ENCODE data around the gene PAPPA2. TPM values are rescaled to one million over a fixed set of nuclear protein-coding genes. Genes with fewer than 3 reads are reported as not detected.

The PAPPA2 gene
- total RNA-seq, 2 experiments from 2014 or later: 0.19 TPM; not detected in 1

GRCh38 chr1:176656257-176656995 lies 193.5 kb downstream of the PAPPA2 start:
- Histone ChIP-seq H3K4me2 (ENCODE audit: low read length) (no peak overlapping the region), H3K9me2 (ENCODE audit: insufficient read depth, low read length) (no peaks in the 10 kb centered on the region), H3K4me1 (ENCODE audit: insufficient read depth, low read length, poor library complexity, severe bottlenecking) (no peaks in the 10 kb centered on the region), H2AFZ (ENCODE audit: low read length) (no peak overlapping the region), H3K9me3 (ENCODE audit: low read length) (no peaks in the 10 kb centered on the region), H3K79me2 (ENCODE audit: insufficient read depth, low read depth, low read length) (no peaks in the 10 kb centered on the region), H4K20me1 (ENCODE audit: insufficient read depth, low read length) (no peaks in the 10 kb centered on the region), H3K36me3 (ENCODE audit: insufficient read depth, low read length) (no peaks in the 10 kb centered on the region), H3K4me3 (ENCODE audit: low read depth, low read length, poor library complexity, severe bottlenecking) (no peak overlapping the region), H3K27ac (ENCODE audit: low read depth, low read length, poor library complexity, severe bottlenecking) (no peak overlapping the region)
- TF ChIP-seq, protein P1, sequence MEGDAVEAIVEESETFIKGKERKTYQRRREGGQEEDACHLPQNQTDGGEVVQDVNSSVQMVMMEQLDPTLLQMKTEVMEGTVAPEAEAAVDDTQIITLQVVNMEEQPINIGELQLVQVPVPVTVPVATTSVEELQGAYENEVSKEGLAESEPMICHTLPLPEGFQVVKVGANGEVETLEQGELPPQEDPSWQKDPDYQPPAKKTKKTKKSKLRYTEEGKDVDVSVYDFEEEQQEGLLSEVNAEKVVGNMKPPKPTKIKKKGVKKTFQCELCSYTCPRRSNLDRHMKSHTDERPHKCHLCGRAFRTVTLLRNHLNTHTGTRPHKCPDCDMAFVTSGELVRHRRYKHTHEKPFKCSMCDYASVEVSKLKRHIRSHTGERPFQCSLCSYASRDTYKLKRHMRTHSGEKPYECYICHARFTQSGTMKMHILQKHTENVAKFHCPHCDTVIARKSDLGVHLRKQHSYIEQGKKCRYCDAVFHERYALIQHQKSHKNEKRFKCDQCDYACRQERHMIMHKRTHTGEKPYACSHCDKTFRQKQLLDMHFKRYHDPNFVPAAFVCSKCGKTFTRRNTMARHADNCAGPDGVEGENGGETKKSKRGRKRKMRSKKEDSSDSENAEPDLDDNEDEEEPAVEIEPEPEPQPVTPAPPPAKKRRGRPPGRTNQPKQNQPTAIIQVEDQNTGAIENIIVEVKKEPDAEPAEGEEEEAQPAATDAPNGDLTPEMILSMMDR (conservative IDR thresholded peaks at IDR 0.05; ENCODE audit: low read length): no peak
- no peak for TF ChIP-seq EZH2phosphoT487 (IDR thresholded peaks at IDR 0.05; ENCODE audit: borderline replicate concordance, low read depth, low read length)
- ChIA-PET POLR2A (no interaction called here), CTCF (ENCODE audit: unreplicated experiment) (no interaction called here)
- no TSS peak for BruUV-seq (replicated peaks)
- no peak for DNase-seq (ENCODE audit: low spot score)
- intact Hi-C loops (cut with micrococcal nuclease; ENCODE audit: unreplicated experiment): no loop called here

GRCh38 chr1:176669782-176670181 lies 206.8 kb downstream of the PAPPA2 start:
- H3K4me3 ChIP-seq (ENCODE audit: low read depth, low read length, poor library complexity, severe bottlenecking): no peak overlapping the region
- ChIA-PET POLR2A (interaction anchor here (0.7 kb wide), 1 partner anchor 1598 kb away, joined by 3 read pairs; no protein-coding TSS in a partner anchor), CTCF (ENCODE audit: unreplicated experiment) (no interaction called here)
- H3K4me1 ChIP-seq (ENCODE audit: insufficient read depth, low read length, poor library complexity, severe bottlenecking): no peaks in the 10 kb centered on the region
- TF ChIP-seq, protein P1 (conservative IDR thresholded peaks at IDR 0.05; ENCODE audit: low read length): no peak
- TF ChIP-seq EZH2phosphoT487 (IDR thresholded peaks at IDR 0.05; ENCODE audit: borderline replicate concordance, low read depth, low read length): no peak
- BruUV-seq (replicated peaks): no TSS peak
- H3K36me3 ChIP-seq (ENCODE audit: insufficient read depth, low read length): no peaks in the 10 kb centered on the region
- H2AFZ ChIP-seq (ENCODE audit: low read length): no peak overlapping the region
- H4K20me1 ChIP-seq (ENCODE audit: insufficient read depth, low read length): no peaks in the 10 kb centered on the region
- no peaks in the 10 kb centered on the region for H3K9me2 ChIP-seq (ENCODE audit: insufficient read depth, low read length)
- H3K27ac ChIP-seq (ENCODE audit: low read depth, low read length, poor library complexity, severe bottlenecking): no peak overlapping the region
- H3K4me2 ChIP-seq (ENCODE audit: low read length): no peak overlapping the region
- no peaks in the 10 kb centered on the region for H3K79me2 ChIP-seq (ENCODE audit: insufficient read depth, low read depth, low read length)
- intact Hi-C loops (cut with micrococcal nuclease; ENCODE audit: unreplicated experiment): no loop called here
- no peak for DNase-seq (ENCODE audit: low spot score)
- H3K9me3 ChIP-seq (ENCODE audit: low read length): no peaks in the 10 kb centered on the region

GRCh38 chr1:176670853-176671252 lies 207.9 kb downstream of the PAPPA2 start:
- DNase-seq (ENCODE audit: low spot score): no peak

More at GRCh38 chr1:176670853-176671252, 207.9 kb downstream of the PAPPA2 start:
- no TSS peak for BruUV-seq (replicated peaks)
- H3K9me2 ChIP-seq (ENCODE audit: insufficient read depth, low read length): no peaks in the 10 kb centered on the region
- ChIA-PET CTCF (ENCODE audit: unreplicated experiment) (no interaction called here), POLR2A (no interaction called here)
- H4K20me1 ChIP-seq (ENCODE audit: insufficient read depth, low read length): no peaks in the 10 kb centered on the region
- no peak overlapping the region for H3K27ac ChIP-seq (ENCODE audit: low read depth, low read length, poor library complexity, severe bottlenecking)
- H3K4me3 ChIP-seq (ENCODE audit: low read depth, low read length, poor library complexity, severe bottlenecking): no peak overlapping the region
- no peaks in the 10 kb centered on the region for H3K79me2 ChIP-seq (ENCODE audit: insufficient read depth, low read depth, low read length)
- H3K4me2 ChIP-seq (ENCODE audit: low read length): no peak overlapping the region
- TF ChIP-seq, protein P1 (conservative IDR thresholded peaks at IDR 0.05; ENCODE audit: low read length): no peak
- TF ChIP-seq EZH2phosphoT487 (IDR thresholded peaks at IDR 0.05; ENCODE audit: borderline replicate concordance, low read depth, low read length): no peak
- H3K4me1 ChIP-seq (ENCODE audit: insufficient read depth, low read length, poor library complexity, severe bottlenecking): no peaks in the 10 kb centered on the region
- H2AFZ ChIP-seq (ENCODE audit: low read length): no peak overlapping the region
- intact Hi-C loops (cut with micrococcal nuclease; ENCODE audit: unreplicated experiment): no loop called here
- H3K9me3 ChIP-seq (ENCODE audit: low read length): no peaks in the 10 kb centered on the region
- no peaks in the 10 kb centered on the region for H3K36me3 ChIP-seq (ENCODE audit: insufficient read depth, low read length)

All from OCI-LY7 (cell line).